Body of pancreas (tissue), 4 donors: ENCODE data around the gene TMEM151B.

Source experiments
- CTCF ChIP-seq, 7 experiments: fragments of 450-650 bp in 4 of 7; fragments of 200-600 bp in 3 of 7; sonication (generic) in 3 of 7; IDR thresholded peaks; one replicate each; pipeline ENCODE4 v1.5.1; 2016 to 2019; ENCODE audit warnings: antibody characterized with exemption in 7 of 7
- POLR2A ChIP-seq, 3 donors: fragments of 450-650 bp; IDR thresholded peaks; one replicate each; pipeline ENCODE4 v1.6.1; 2016; ENCODE audit warnings: antibody characterized with exemption in 3 of 3, mild to moderate bottlenecking in 2 of 3

- TF ChIP-seq CTCF (IDR thresholded peaks at IDR 0.05) (no peak), POLR2A (IDR thresholded peaks at IDR 0.05) (no peak)
Measured at GRCh38 chr6:44245391-44245911, 24.8 kb upstream of the TMEM151B start.
